ENCODE data around the gene P4HA2.

Gene P4HA2

GRCh38 chr5:132207778-132208177, 19.9 kb downstream of the P4HA2 start:
- DNase-seq (ENCODE audit: low read depth), result no peak
- no peak overlapping the region for H3K4me3 ChIP-seq (ENCODE audit: low read depth, low read length)

GRCh38 chr5:132206782-132207181, 20.9 kb downstream of the P4HA2 start:
- no peak overlapping the region for H3K4me3 ChIP-seq (ENCODE audit: low read depth, low read length)
- DNase-seq (ENCODE audit: low read depth), result no peak

- no peak overlapping the region for H3K4me3 ChIP-seq (ENCODE audit: low read depth, low read length)
- peak; percentile 55 for DNase-seq (ENCODE audit: low read depth)
Measured at GRCh38 chr5:132205385-132206125, 22.1 kb downstream of the P4HA2 start.

GRCh38 chr5:132204371-132205135, 23.1 kb downstream of the P4HA2 start:
- no peak overlapping the region for H3K4me3 ChIP-seq (ENCODE audit: low read depth, low read length)
- no peak for DNase-seq (ENCODE audit: low read depth)

- no peak overlapping the region for H3K4me3 ChIP-seq (ENCODE audit: low read depth, low read length)
Measured at GRCh38 chr5:132203916-132204315, 23.7 kb downstream of the P4HA2 start.

GRCh38 chr5:132203464-132203818, 24.2 kb downstream of the P4HA2 start:
- H3K4me3 ChIP-seq (ENCODE audit: low read depth, low read length), result no peak overlapping the region
- DNase-seq (ENCODE audit: low read depth), result no peak

More at GRCh38 chr5:132203916-132204315, 23.7 kb downstream of the P4HA2 start:
- no peak for DNase-seq (ENCODE audit: low read depth)

- DNase-seq (ENCODE audit: low read depth), result no peak
- no peak overlapping the region for H3K4me3 ChIP-seq (ENCODE audit: low read depth, low read length)
Measured at GRCh38 chr5:132202711-132203463, 24.8 kb downstream of the P4HA2 start.

- H3K4me3 ChIP-seq (ENCODE audit: low read depth, low read length), result no peak overlapping the region
- no peak for DNase-seq (ENCODE audit: low read depth)
Measured at GRCh38 chr5:132199116-132199680, 28.5 kb downstream of the P4HA2 start.

GRCh38 chr5:132198571-132198970, 29.1 kb downstream of the P4HA2 start:
- no peak overlapping the region for H3K4me3 ChIP-seq (ENCODE audit: low read depth, low read length)
- no peak for DNase-seq (ENCODE audit: low read depth)

- no peak for DNase-seq (ENCODE audit: low read depth)
- H3K4me3 ChIP-seq (ENCODE audit: low read depth, low read length), result no peak overlapping the region
Measured at GRCh38 chr5:132195727-132196126, 31.9 kb downstream of the P4HA2 start.

- DNase-seq (ENCODE audit: low read depth), result no peak
- no peak overlapping the region for H3K4me3 ChIP-seq (ENCODE audit: low read depth, low read length)
Measured at GRCh38 chr5:132193165-132193694, 34.4 kb downstream of the P4HA2 start.

GRCh38 chr5:132190161-132190817, 37.4 kb downstream of the P4HA2 start:
- no peak for DNase-seq (ENCODE audit: low read depth)

GRCh38 chr5:132184588-132184987, 43.1 kb downstream of the P4HA2 start:
- no peak for DNase-seq (ENCODE audit: low read depth)
- no peak overlapping the region for H3K4me3 ChIP-seq (ENCODE audit: low read depth, low read length)

More at GRCh38 chr5:132190161-132190817, 37.4 kb downstream of the P4HA2 start:
- H3K4me3 ChIP-seq (ENCODE audit: low read depth, low read length), result no peak overlapping the region

GRCh38 chr5:132183723-132184122, 43.9 kb downstream of the P4HA2 start:
- H3K4me3 ChIP-seq (ENCODE audit: low read depth, low read length), result no peak overlapping the region
- DNase-seq (ENCODE audit: low read depth), result no peak

- DNase-seq (ENCODE audit: low read depth), result no peak
- no peak overlapping the region for H3K4me3 ChIP-seq (ENCODE audit: low read depth, low read length)
Measured at GRCh38 chr5:132182359-132183040, 45.2 kb downstream of the P4HA2 start.

- H3K4me3 ChIP-seq (ENCODE audit: low read depth, low read length), result no peak overlapping the region
- no peak for DNase-seq (ENCODE audit: low read depth)
Measured at GRCh38 chr5:132181011-132181629, 46.5 kb downstream of the P4HA2 start.

GRCh38 chr5:132180134-132180745, 47.4 kb downstream of the P4HA2 start:
- DNase-seq (ENCODE audit: low read depth), result peak; percentile 31
- H3K4me3 ChIP-seq (ENCODE audit: low read depth, low read length), result no peak overlapping the region

GRCh38 chr5:132179405-132179804, 48.2 kb downstream of the P4HA2 start:
- H3K4me3 ChIP-seq (ENCODE audit: low read depth, low read length), result no peak overlapping the region
- no peak for DNase-seq (ENCODE audit: low read depth)

Data from skeletal muscle cell (primary cell).